ENCODE results near the gene CFAP20DC.
"Not testable (repeated sequence)": the region's sequence is repeated elsewhere in the genome, so short reads cannot be mapped to it uniquely, and the experiment has no call there.

Gene CFAP20DC

DNA sequence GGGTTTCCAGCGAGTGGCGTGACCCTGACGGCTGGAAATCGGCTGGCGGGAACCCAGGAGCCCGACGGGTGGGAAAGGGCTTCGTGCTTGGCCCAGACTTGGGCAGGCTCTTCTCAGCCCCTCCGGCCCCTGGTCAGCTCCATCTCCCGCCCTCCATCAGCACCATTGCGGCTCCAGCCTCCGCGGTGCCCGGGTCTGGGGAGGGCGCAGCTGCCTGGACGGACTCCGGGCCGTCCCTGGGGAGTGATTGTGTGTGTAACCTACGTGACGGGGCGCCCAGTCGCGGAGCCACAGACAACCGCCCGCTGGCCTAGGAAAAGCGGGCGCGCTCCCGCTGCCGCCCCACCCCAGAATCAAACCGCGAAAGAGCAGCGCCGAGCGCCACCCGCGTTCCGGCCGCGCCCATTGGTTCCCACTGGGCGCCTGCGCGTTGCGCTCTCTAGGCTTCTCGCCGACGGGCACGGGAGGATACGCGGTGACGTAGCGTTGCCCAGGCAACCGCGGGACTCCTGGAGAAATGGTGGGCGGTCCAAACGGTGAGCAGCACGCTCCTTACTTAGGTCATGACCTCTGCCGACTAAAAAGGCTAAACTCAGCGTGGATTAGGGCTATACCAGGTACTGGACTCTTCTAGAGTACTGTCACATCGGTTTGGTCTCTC is at the start of gene CFAP20DC:
Gene CFAP20DC, minus strand, starts transcription at position 355 of the 661 bp plus-strand sequence. CDS start 394 bp downstream, outside the sequence.
- DNase-seq: peak; percentile 84

GRCh38 chr3:59098516-59098915 is 48.7 kb upstream of the CFAP20DC start:
- not testable (repeated sequence) for DNase-seq

GRCh38 chr3:59094446-59094845 is 44.6 kb upstream of the CFAP20DC start:
- DNase-seq: no peak

DNA sequence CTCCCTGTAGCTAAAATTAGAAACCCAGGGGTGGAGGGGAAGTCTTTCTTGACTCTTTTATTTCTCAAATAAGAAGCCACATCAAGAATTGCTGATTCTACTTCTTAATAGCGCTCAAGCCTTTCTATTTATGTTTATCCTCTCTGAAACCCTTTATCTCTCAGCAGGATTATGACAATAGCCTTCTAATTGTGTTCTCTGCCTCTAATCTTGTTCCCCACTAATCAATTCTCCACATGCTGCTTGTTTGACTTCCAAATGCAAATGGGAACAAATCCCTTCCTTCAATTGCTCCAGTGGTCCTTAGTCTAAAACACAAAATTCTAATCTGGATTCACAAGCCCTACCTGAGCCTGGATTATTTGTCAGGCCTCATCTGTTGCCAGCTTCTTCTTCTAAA is 43.7 kb upstream of the CFAP20DC start:
- DNase-seq: no peak

- DNase-seq: no peak
Observed at GRCh38 chr3:59088761-59089160, 38.9 kb upstream of the CFAP20DC start.

DNA sequence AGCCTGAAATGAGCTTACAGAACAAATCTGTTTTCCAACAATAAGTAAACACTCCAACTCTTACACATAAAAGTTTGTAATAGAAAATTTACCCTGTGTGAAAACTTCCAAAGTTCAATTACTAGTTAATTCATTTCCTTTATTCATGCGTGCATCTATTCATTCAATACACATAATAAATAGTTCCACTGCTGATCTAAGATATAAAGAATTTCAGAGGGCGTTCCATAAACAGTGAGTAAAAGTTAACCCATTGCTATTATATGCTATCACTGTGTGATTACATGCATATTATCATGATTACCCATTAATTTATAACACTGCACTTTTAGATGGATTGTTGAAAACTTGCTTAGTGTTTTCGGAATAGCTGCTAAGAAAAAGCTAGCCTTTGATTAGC is 36.2 kb upstream of the CFAP20DC start:
- DNase-seq: no peak

GRCh38 chr3:59084583-59084982 is 34.8 kb upstream of the CFAP20DC start:
- DNase-seq: no peak

DNA sequence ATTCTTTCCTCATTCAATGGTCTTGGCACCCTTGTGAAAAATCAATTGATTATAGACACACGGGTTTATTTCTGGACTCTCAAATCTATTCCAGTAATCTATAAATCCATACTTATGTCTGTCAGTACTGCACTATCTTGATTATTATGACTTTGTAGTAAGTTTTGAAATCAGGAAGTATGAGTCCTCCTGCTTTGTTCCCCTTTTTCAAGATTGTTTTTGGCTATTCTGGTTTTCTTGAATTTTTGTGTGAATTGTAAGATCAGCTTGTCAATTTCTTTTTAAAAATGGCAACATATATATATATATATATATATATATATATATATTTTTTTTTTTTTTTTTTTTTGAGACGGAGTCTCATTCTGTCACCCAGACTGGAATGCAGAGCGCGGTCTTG is 32.3 kb upstream of the CFAP20DC start:
- no peak for DNase-seq

GRCh38 chr3:59081071-59081470 is 31.2 kb upstream of the CFAP20DC start:
- no peak for DNase-seq

DNA sequence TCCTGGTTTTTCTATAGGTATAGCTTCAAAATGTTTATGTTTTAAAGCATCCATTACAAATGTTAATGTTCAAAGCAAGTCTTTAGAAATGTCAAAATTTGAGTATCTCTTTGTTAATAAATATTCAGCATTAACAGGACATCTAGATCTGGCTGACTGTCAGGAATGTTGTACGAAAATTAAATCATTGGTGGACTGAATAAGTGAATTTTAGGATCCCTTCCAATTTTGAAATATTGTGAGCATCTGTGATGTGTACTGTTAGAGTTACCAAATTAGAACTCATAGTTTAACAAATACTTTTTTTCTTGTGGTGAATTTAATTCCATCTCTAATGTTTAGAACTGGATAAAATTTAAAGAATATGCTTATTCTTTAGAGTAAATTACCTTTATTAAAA is 30.1 kb upstream of the CFAP20DC start:
- no peak for DNase-seq

DNA sequence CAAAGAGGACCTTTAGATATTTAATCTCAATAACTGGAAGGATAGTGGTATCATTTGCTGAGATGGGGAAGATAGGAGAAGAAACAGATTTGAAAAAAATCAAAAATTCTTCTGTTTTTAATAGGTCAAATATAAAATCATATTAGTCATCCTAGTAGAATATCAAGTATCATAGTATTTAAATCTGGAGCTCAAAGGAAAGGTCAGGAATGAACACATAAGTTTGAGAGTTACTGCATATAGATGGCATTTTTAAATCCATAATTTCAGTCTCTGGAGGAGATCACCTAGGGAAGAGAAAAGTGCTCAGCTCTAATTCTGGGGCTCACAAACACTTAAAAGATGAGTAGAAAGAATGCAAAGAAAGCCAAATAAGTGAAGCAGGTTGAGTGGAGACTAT is 24.9 kb upstream of the CFAP20DC start:
- no peak for DNase-seq

DNA sequence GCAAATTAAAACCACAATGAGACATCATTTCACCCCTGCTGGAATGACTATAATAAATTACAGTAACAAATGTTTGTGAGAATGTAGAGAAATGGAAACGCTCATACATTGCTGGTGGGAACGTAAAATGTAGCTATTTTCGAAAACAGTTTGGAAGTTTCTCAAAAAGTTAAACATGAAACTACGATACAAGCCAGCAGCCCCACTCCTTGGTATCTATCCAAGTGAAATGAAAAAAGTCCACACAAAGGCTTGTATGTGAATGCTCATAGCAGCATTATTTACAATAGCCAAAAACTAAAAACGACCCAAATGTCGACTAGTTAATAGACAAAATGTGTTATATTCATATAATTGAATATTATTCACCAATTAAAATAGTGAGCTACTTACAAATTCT is 22.9 kb upstream of the CFAP20DC start:
- DNase-seq: no peak

DNA sequence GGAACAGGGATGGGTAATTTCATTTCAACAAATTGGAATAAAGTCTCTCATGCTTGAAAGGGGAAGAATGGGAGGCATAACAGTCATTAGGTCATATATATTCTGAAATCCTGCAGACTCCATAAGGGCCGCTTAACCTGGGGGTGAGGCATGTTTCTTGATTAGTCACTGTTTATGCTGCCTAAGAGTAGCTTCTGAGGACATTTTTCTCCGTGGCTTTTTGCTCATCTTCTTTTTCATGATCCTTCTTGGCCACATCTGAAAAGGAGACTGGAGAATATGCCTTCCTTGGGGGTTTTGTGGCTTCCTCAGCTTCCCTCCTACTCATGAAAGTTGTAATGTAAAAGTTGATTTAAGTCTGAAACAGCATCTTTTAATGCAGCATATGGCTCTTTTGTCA is 20.0 kb upstream of the CFAP20DC start:
- DNase-seq: no peak

DNA sequence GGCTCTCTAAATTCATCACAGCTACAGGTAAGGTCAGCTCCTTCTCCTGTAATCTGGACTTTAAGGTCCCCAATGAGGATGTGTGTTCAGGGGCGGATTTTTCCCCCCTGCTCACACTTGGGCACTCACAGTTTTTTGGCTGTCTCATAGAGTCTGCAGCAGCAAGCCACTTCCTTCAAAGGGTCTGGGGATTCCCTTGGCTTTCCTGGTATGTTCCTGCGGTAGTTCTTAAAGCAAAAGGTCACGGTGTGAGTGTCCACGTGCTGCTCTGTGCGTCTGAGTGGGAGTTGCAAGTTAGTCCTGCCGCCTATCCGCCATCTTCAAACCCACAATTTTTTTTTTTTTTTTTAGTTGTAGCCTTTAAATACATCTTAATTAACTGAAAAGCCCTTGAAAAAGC is 15.4 kb upstream of the CFAP20DC start:
- no peak for DNase-seq

- DNase-seq: no peak
Observed at GRCh38 chr3:59064728-59065127, 14.9 kb upstream of the CFAP20DC start.

DNA sequence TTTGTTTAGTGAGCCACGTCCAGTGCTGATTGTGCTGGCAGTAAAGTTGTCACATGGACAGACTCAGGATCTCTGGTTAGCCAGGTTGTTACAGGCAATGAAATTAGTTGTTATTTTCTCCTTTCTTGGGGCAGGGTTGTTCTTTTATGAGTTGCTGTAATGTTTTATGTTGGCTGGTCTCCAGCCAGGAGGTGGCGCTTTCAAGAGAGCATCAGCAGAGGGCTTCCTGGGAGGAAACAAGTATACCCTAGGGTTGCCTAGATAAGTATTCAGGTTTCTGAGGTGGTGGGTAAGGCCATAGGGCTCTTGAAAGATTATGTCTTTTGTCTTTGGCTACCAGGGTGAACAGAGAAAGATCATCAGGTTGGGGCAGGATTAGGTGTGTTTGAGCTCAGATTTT is 14.5 kb upstream of the CFAP20DC start:
- DNase-seq: no peak

GRCh38 chr3:59056706-59057105 is 6.9 kb upstream of the CFAP20DC start:
- DNase-seq: no peak

GRCh38 chr3:59052803-59053411 is 3.1 kb upstream of the CFAP20DC start:
- DNase-seq: no peak

GRCh38 chr3:59050811-59051414 is 1.1 kb upstream of the CFAP20DC start:
- DNase-seq: not testable (repeated sequence)

DNA sequence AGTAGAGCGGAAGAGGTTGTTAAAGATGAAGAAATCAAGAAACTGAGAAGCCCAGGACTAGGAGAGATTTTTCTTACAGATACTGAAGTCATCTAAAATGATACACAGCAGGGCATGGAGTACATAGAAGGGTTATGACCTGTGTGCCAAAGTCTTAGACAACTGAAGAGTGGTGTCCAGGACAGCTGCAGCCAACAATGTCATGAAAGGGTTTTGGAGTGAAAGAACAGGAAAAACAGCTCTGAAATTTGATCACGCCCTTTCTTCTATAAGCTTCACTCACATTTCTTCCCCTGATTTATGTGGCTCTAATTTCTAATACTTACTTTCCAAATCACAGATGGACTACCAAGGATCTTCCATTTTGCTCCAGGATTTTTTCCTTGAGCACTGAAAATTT is 3.0 kb downstream of the CFAP20DC start:
- no peak for DNase-seq

GRCh38 chr3:59043391-59043790 is 6.4 kb downstream of the CFAP20DC start:
- no peak for DNase-seq

DNA sequence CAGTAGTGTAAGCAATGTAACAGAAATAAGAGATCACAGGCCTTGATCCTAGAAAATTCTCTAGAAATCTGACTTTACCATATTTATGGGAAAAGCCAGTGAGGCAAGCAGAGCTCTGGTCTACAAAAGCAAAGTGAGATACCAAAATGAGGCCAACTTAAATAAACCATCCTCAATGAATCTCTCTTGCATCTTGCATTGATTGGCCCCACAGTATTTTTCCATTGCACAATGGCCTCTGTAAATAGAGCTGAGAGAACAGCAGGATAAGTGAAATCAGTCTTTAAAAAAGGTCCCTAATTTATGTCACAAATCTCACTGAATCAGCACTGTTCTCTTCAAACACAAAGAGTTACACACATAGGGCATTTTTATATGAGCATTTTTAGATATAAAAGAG is 8.9 kb downstream of the CFAP20DC start:
- DNase-seq: no peak

DNA sequence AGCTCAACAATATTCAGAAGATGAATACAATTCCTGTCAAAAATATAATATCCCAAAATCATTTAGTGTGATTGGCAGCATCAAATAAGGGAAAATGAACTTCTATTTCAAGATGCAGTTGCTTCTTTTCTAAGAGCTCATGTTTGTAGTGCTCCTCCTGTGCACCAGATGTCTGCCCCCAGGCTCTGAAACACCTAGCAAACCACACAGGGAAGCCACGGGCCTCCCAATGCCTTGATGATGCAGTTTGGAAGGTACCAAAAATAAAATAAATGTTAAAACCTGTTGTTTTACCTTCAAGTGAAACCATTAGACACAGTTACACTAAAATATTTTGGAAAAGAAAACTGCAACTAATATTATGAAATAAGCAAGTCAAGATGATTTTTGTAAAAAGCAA is 22.2 kb downstream of the CFAP20DC start:
- no peak for DNase-seq

GRCh38 chr3:59023612-59024011 is 26.2 kb downstream of the CFAP20DC start:
- DNase-seq: no peak

- DNase-seq: no peak
Observed at GRCh38 chr3:59017617-59017984, 32.2 kb downstream of the CFAP20DC start.
